GM18505 (cell line): Measurements from ENCODE around the gene NAPSA.

Source experiments
- ATAC-seq: cut with Tn5 transposase; IDR thresholded peaks from one replicate; pipeline ENCODE4 v1.9.1; 2021; ENCODE audit not compliant: unreplicated experiment
- POLR2A ChIP-seq: IDR thresholded peaks from 4 replicates; pipeline ENCODE4 v1.6.1; 2011; ENCODE audit warnings: borderline replicate concordance; ENCODE audit not compliant: insufficient read depth, insufficient read length; ENCODE audit errors: extremely low read depth

NAPSA gene

GRCh38 chr19:50378863-50379236 is 13.4 kb upstream of the NAPSA start:
- TF ChIP-seq POLR2A, result no peak
- no peak for ATAC-seq

GRCh38 chr19:50378169-50378862 is 12.9 kb upstream of the NAPSA start:
- no peak for TF ChIP-seq POLR2A
- ATAC-seq, result no peak

DNA sequence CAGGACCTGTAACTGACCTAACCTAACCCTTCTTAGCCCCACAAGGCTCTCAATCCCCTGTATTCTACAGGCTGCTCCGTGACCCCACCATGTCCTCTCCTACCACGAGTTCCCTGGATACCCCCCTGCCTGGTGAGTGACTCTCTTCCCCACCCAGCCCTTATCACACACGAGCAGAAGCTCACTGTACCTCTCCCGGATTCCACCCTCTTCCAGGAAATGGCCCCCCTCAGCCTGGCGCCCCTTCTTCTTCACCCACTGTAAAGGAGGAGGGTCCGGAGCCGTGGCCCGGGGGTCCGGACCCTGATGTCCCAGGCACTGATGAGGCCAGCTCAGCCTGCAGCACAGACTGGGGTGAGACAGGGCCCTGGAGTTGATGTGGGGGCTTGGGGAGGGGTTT is 12.1 kb upstream of the NAPSA start:
- no peak for ATAC-seq
- no peak for TF ChIP-seq POLR2A

GRCh38 chr19:50377051-50377461 is 11.6 kb upstream of the NAPSA start:
- peak; percentile 20 for ATAC-seq

DNA sequence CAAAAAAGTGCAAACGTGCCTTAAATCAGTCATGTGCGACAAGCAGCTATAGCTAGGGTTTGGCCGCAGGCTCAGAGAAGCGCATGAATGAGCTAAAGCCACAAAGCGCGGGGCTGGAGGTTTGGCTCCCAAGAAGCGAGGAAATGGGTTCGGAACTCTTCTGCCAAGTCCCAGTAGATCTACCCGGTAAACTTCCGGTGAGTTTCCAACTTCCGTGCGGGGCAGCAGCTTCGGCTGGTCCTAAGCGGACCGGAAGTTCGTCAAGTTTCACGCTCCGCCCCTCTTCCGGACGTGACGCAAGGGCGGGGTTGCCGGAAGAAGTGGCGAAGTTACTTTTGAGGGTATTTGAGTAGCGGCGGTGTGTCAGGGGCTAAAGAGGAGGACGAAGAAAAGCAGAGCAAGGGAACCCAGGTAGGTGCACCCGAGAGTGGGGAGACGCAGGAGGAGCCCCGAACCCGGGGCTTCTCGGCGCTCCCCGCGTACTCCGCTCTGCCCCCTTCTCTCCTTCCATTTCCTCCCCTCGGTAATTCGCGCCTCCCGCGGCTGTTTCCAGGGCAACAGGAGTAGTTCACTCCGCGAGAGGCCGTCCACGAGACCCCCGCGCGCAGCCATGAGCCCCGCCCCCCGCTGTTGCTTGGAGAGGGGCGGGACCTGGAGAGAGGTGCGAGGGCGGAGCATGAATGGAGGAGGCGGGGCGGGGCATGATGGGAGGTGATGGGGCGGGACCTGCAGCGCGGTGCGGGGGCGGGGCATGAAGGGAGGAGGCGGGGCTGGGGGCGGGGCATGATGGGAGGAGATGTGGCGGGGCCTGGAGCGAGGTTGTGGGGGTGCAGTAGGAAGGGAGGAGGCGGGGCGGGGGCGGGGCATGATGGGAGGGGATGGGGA is 11.0 kb upstream of the NAPSA start, which contains the start of gene NR1H2:
Gene NR1H2 (plus strand): TSS at position 292 of the 885 bp plus-strand sequence. CDS start 1,149 bp downstream, outside the sequence.
- peak; percentile 73 for TF ChIP-seq POLR2A
- ATAC-seq, result peak; percentile 62

More at GRCh38 chr19:50377051-50377461, 11.6 kb upstream of the NAPSA start:
- no peak for TF ChIP-seq POLR2A

- ATAC-seq, result no peak
- TF ChIP-seq POLR2A, result no peak
These were observed 6.6 kb upstream of the NAPSA start for GRCh38 chr19:50371914-50372475.

DNA sequence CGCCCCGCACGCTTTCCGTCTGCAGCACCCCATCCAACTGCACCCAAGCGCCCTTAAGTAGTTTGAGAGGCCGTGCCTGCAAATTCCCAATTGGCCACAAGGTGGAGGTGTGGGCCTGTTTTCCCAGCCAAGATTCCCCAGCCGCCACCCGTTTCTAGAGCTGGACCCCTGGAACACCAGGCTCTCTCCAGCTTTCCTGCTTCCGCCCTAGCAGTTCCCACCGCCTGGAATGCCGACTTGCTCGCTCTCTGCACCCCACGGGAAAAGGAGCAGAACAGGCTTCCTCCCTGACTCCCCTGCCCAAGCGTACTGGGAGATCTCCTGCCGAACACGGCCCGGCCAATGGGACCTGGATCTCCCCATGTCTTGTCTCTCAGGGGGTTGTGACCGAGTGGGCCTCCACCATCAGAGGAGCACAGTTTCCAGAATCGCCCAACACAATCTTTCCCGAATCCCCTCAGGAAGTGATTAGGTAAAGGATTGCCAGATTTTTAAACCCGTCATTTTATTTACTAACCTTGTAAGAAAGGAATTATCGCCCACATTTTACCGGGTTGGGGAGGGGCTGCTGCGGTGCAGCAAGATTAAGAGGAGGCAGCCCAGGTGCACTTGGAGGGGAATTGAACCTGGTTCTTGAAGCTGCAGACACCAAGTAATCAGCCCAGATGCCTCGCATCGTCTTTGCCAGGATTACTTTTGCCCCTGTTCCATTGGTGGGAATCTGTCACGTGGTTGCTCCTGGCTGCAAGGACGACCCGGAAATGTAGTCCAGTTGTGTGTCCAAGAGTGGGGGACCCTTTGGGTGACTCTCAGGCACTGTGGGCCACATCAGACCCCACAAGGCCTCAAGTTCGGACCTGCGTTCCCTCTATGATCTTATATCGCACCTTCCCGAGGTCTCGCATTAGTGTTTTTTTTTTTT is 3.5 kb upstream of the NAPSA start:
- no peak for ATAC-seq
- TF ChIP-seq POLR2A, result peak; percentile 64

DNA sequence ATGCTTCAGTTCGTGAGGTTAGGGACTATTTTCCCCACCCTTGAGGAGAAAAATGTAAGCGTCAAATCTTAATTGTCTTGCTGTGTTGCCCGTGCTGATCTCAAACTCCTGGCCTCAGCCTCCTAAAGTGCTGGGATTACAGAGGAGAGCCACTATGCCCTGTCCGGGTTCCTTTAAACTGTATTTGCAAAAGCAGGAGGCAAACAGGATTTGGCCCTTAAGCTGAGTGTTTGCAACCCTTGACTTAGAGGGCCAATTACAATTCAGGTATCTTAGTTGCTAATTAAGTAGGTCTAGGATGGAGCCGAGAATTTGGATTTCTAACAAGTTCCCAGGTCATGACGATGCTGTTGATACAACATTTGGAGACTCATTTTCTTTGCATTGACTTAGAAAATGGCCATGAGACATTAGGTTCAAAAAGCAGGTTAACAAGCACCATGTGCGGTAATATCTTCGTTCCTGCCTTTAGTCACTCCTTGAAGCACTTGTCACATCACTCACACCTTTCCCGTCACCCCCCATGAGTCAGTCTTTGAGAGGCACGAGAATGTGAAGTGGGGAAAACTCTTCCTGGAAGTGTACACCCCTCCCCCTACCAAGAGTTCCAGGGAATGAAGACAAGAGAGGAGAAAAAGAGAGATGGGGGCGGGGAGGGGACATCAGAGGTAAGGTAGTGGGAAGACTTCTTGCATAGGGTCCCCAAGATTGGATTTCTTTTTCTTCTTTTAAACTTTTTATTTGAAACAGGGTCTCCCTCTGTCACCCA is 2.6 kb downstream of the NAPSA start:
- no peak for TF ChIP-seq POLR2A
- ATAC-seq, result no peak

DNA sequence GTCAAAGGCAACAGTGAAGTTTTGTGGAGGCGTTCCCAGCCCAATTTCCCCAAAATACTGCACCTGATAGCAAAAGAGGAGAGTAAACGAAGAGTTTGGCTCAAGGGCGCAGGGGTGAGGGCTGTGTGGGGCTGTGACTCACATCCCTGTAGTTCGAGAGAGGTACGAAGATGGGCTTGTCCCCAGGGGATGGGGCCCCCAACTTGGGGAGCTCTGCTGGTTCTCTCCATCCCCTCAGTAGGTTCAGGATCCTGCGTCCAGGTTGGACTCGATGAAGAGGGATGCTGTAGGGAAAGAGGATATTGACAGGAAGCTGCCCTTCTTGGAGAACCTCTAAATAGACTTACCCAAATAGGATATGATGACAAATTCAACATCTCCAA is 3.4 kb downstream of the NAPSA start:
- no peak for ATAC-seq
- TF ChIP-seq POLR2A, result no peak

- no peak for TF ChIP-seq POLR2A
- ATAC-seq, result no peak
These were observed 4.0 kb downstream of the NAPSA start for GRCh38 chr19:50361290-50362029.

GRCh38 chr19:50359328-50359818 is 6.1 kb downstream of the NAPSA start:
- no peak for ATAC-seq
- TF ChIP-seq POLR2A, result no peak
